IMR-90 (cell line): ENCODE results near the gene ZDHHC8. TPM values are rescaled to one million over a fixed set of nuclear protein-coding genes. Genes with fewer than 3 reads are reported as not detected.

ENCODE experiments used
- ATAC-seq: fragments of 200-7000 bp; cut with Tn5 transposase; 2 replicates; pipeline ENCODE4 v1.9.1; 2020; ENCODE audit warnings: low read depth, mild to moderate bottlenecking, moderate library complexity
- BruUV-seq: library from RNA; stranded (reverse); fragments of 400-500 nt; replicated peaks from 2 replicates; lab custom pipeline; 2021; lab: Mats Ljungman, UMichigan
- CTCF ChIA-PET: fragments of 300-600 bp; formaldehyde crosslinking; extraction: SDS; loops from one replicate; lab custom pipeline; 2021; ENCODE audit warnings: antibody characterized with exemption; lab: Yijun Ruan, JAX
- POLR2A ChIA-PET: fragments of 300-600 bp; sonication (Branson Sonifier 250); formaldehyde crosslinking; loops from one replicate; lab custom pipeline; 2022; ENCODE audit warnings: antibody characterized with exemption; ENCODE audit not compliant: unreplicated experiment; lab: Charles Lee
- DNase-seq: peaks from one replicate; pipeline ENCODE4 v3.0.0; 2013
- H2AFZ ChIP-seq: replicated peaks from 2 replicates; pipeline ENCODE3; 2013; ENCODE audit warnings: low read length, mild to moderate bottlenecking; ENCODE audit not compliant: poor library complexity
- H2AK5ac ChIP-seq: 2 replicates; pipeline ENCODE4 v1.6.1; 2013; ENCODE audit warnings: low read depth, low read length, inconsistent platforms
- H2AK9ac ChIP-seq: replicated peaks from 2 replicates; pipeline ENCODE3; 2013; ENCODE audit warnings: mild to moderate bottlenecking, low read depth, low read length, moderate library complexity; ENCODE audit not compliant: poor library complexity
- H2BK120ac ChIP-seq: 2 replicates; pipeline ENCODE4 v1.6.1; 2013; ENCODE audit warnings: low read depth, low read length, inconsistent platforms
- H2BK15ac ChIP-seq: 3 replicates; pipeline ENCODE4 v1.6.1; 2013; ENCODE audit warnings: low read depth, low read length, inconsistent platforms
- H2BK20ac ChIP-seq: 2 replicates; pipeline ENCODE4 v1.6.1; 2013; ENCODE audit warnings: low read depth, mild to moderate bottlenecking, inconsistent platforms, low read length, moderate library complexity
- H2BK5ac ChIP-seq: 2 replicates; pipeline ENCODE4 v1.6.1; 2013; ENCODE audit warnings: mild to moderate bottlenecking, low read depth, low read length, inconsistent platforms; ENCODE audit not compliant: poor library complexity, severe bottlenecking
- H3K14ac ChIP-seq: replicated peaks from 2 replicates; pipeline ENCODE4 v1.6.1; 2013; ENCODE audit warnings: low read depth, low read length, inconsistent platforms
- H3K18ac ChIP-seq: 2 replicates; pipeline ENCODE4 v1.6.1; 2013; ENCODE audit warnings: low read depth, low read length, control low read depth
- H3K23ac ChIP-seq: 2 replicates; pipeline ENCODE4 v1.6.1; 2013; ENCODE audit warnings: low read depth, low read length, inconsistent platforms
- H3K27ac ChIP-seq: 2 replicates; pipeline ENCODE4 v1.5.1; 2013; ENCODE audit warnings: mild to moderate bottlenecking, control low read depth, low read length; ENCODE audit not compliant: insufficient read depth
- H3K27me3 ChIP-seq: 2 replicates; pipeline ENCODE4 v1.6.1; 2013; ENCODE audit warnings: low read length; ENCODE audit not compliant: control insufficient read depth, insufficient read depth
- H3K36me3 ChIP-seq: 2 replicates; pipeline ENCODE4 v1.6.1; 2013; ENCODE audit warnings: low read length, mixed read lengths; ENCODE audit not compliant: control insufficient read depth, insufficient read depth
- H3K4ac ChIP-seq: 2 replicates; pipeline ENCODE4 v1.6.1; 2013; ENCODE audit warnings: low read depth, low read length, inconsistent platforms
- H3K4me1 ChIP-seq: 2 replicates; pipeline ENCODE4 v1.6.1; 2013; ENCODE audit warnings: low read length, mixed read lengths; ENCODE audit not compliant: control insufficient read depth, insufficient read depth
- H3K4me2 ChIP-seq: 2 replicates; pipeline ENCODE4 v1.6.1; 2013; ENCODE audit warnings: low read depth, mild to moderate bottlenecking, control low read depth, low read length, moderate library complexity
- H3K4me3 ChIP-seq: 2 replicates; pipeline ENCODE4 v1.5.1; 2013; ENCODE audit warnings: low read depth, mild to moderate bottlenecking, control low read depth, low read length, moderate library complexity; ENCODE audit not compliant: insufficient read depth
- H3K56ac ChIP-seq: 2 replicates; pipeline ENCODE4 v1.6.1; 2013; ENCODE audit warnings: low read length, inconsistent platforms; ENCODE audit not compliant: insufficient read depth; ENCODE audit errors: extremely low read depth
- H3K79me1 ChIP-seq, 2 experiments: 2 replicates each; pipeline ENCODE4 v1.6.1; 2013; ENCODE audit warnings: low read length in 2 of 2, inconsistent platforms in 1 of 2, low read depth in 1 of 2
- H3K9ac ChIP-seq: 2 replicates; pipeline ENCODE4 v1.6.1; 2013; ENCODE audit warnings: low read depth, low read length, control low read depth
- H3K9me1 ChIP-seq: 2 replicates; pipeline ENCODE4 v1.6.1; 2013; ENCODE audit warnings: low read length, inconsistent platforms; ENCODE audit not compliant: insufficient read depth
- H3K9me3 ChIP-seq: 2 replicates; pipeline ENCODE4 v1.6.1; 2013; ENCODE audit warnings: low read length; ENCODE audit not compliant: control insufficient read depth, insufficient read depth
- H4K20me1 ChIP-seq: 2 replicates; pipeline ENCODE4 v1.6.1; 2013; ENCODE audit warnings: low read length, inconsistent platforms; ENCODE audit not compliant: insufficient read depth
- H4K5ac ChIP-seq: 2 replicates; pipeline ENCODE4 v1.6.1; 2013; ENCODE audit warnings: mild to moderate bottlenecking, low read depth, low read length, control low read depth
- H4K8ac ChIP-seq, 2 experiments: 2 replicates each; pipeline ENCODE4 v1.6.1; 2013; ENCODE audit warnings: low read depth in 2 of 2, low read length in 2 of 2, control low read depth in 1 of 2, inconsistent platforms in 1 of 2
- H4K91ac ChIP-seq: 2 replicates; pipeline ENCODE4 v1.6.1; 2013; ENCODE audit warnings: low read depth, low read length, inconsistent platforms; ENCODE audit not compliant: insufficient read depth
- BHLHE40 ChIP-seq: fragments of 150-350 bp; IDR thresholded peaks from 2 replicates; pipeline ENCODE4 v1.6.1; 2016; ENCODE audit warnings: mild to moderate bottlenecking, low read depth, low read length
- CEBPB ChIP-seq: IDR thresholded peaks from 2 replicates; pipeline ENCODE4 v1.6.1; 2012; ENCODE audit warnings: low read depth, low read length, improper control_type of control experiment
- CHD1 ChIP-seq: IDR thresholded peaks from 2 replicates; pipeline ENCODE4 v1.6.1; 2012; ENCODE audit warnings: low read depth, low read length, improper control_type of control experiment
- FOS ChIP-seq: fragments of 150-350 bp; IDR thresholded peaks from 2 replicates; pipeline ENCODE4 v1.6.1; 2016; ENCODE audit warnings: low read depth, low read length
- MAFK ChIP-seq: IDR thresholded peaks from 2 replicates; pipeline ENCODE4 v1.6.1; 2012; ENCODE audit warnings: low read depth, low read length, improper control_type of control experiment
- MAZ ChIP-seq: IDR thresholded peaks from 2 replicates; pipeline ENCODE4 v1.6.1; 2012; ENCODE audit warnings: low read depth, mild to moderate bottlenecking, low read length, improper control_type of control experiment, moderate library complexity, borderline replicate concordance
- MXI1 ChIP-seq: IDR thresholded peaks from 2 replicates; pipeline ENCODE4 v1.6.1; 2012; ENCODE audit warnings: low read depth, mild to moderate bottlenecking, low read length, moderate library complexity, borderline replicate concordance
- NFE2L2 ChIP-seq: fragments of 150-350 bp; IDR thresholded peaks from 2 replicates; pipeline ENCODE4 v1.6.1; 2016; ENCODE audit warnings: low read depth, mild to moderate bottlenecking, low read length
- POLR2A ChIP-seq: IDR thresholded peaks from 2 replicates; pipeline ENCODE4 v1.6.1; 2012; ENCODE audit warnings: mild to moderate bottlenecking, low read depth, low read length
- RAD21 ChIP-seq: IDR thresholded peaks from 2 replicates; pipeline ENCODE4 v1.6.1; 2012; ENCODE audit warnings: low read length, improper control_type of control experiment
- RCOR1 ChIP-seq: IDR thresholded peaks from 2 replicates; pipeline ENCODE4 v1.6.1; 2012; ENCODE audit warnings: mild to moderate bottlenecking, low read length, improper control_type of control experiment; ENCODE audit not compliant: insufficient replicate concordance
- RFX5 ChIP-seq: IDR thresholded peaks from 2 replicates; pipeline ENCODE4 v1.8.0; 2012; ENCODE audit warnings: low read depth, mild to moderate bottlenecking, low read length, moderate library complexity
- SMC3 ChIP-seq: fragments of 150-350 bp; IDR thresholded peaks from 2 replicates; pipeline ENCODE4 v1.6.1; 2016; ENCODE audit warnings: low read depth, mild to moderate bottlenecking, antibody characterized with exemption, low read length, moderate library complexity
- WGBS, 2 experiments: methylation state at CpG; one replicate each; pipeline versions ENCODE4 v1.1.5 to v1.1.7; 2013; ENCODE audit warnings: missing lambda C conversion rate in 2 of 2; ENCODE audit not compliant: insufficient read length in 1 of 2; ENCODE audit errors: extremely low coverage in 2 of 2; 5-methylcytosine and 5-hydroxymethylcytosine counted together
- dilution Hi-C: fragments of 300-500 bp; cut with HindIII; formaldehyde crosslinking; loops from one replicate; pipeline ENCODE4 v1.14.3; 2018; ENCODE audit warnings: low sequenced_read_pairs; ENCODE audit not compliant: unreplicated experiment
- in situ Hi-C: fragments of 300-500 bp; cut with MboI; formaldehyde crosslinking; loops from 3 replicates; pipeline ENCODE4 v1.14.3; 2019; ENCODE audit warnings: low sequenced_read_pairs, inconsistent platforms, mixed read lengths
- intact Hi-C: fragments of 100-400 bp; cut with micrococcal nuclease; formaldehyde crosslinking; loops from 2 replicates; pipeline ENCODE4 v1.10.0; 2022
- polyA plus RNA-seq, 3 experiments: library from polyadenylated mRNA; depleted of rRNA; stranded (reverse); fragments of >200 nt; gene quantifications; 2 replicates each; pipeline ENCODE4 v1.2.3, GENCODE V29; 2012; ENCODE audit warnings: low replicate concordance in 1 of 3
- total RNA-seq: library from RNA; depleted of rRNA; stranded (reverse); fragments of >200 nt; gene quantifications from 2 replicates; pipeline ENCODE4 v1.2.3, GENCODE V29; 2012
- TF ChIP-seq, protein P1 (sequence below): conservative IDR thresholded peaks from 2 replicates; pipeline ENCODE4 v1.5.1; 2012; ENCODE audit warnings: mild to moderate bottlenecking, low read depth, low read length, improper control_type of control experiment
- TF ChIP-seq, protein P2 (sequence below): fragments of 150-350 bp; IDR thresholded peaks from 2 replicates; pipeline ENCODE4 v1.6.1; 2017; ENCODE audit warnings: mild to moderate bottlenecking, antibody characterized with exemption, low read length, low read depth
- TF ChIP-seq, protein P3 (sequence below): fragments of 150-350 bp; IDR thresholded peaks from 2 replicates; pipeline ENCODE4 v1.6.1; 2016; ENCODE audit warnings: low read depth, mild to moderate bottlenecking, low read length, moderate library complexity, borderline replicate concordance

ZDHHC8 gene
- total and polyA plus RNA-seq, 2 of the 4 experiments (the other 2 are of a cell fraction) = 2.5 to 72.6 TPM

DNA sequence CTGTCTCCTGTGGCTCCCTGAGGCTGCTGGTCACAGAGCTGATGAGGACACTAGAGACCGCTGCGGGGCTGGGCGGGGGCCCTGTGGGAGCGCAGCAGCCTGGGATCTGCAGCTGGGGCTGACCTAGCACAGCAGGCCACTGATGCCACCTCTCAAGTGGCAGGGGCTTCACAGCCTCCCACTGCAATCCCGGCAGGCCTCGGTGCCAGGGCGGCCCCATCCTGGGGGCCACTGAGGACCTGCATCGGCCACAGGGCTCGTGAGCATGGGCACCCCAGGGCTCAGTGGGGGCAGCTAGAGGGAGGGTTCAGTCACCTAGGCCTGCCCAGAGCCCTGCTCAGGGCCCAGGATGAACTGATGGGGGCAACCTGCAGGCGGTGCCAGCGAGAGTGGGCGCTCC, 33.8 kb downstream of the ZDHHC8 start:
- H3K23ac ChIP-seq = no peak overlapping the region
- no peak for ATAC-seq
- H3K56ac ChIP-seq = no peak overlapping the region
- ChIA-PET CTCF (no interaction called here), POLR2A (no interaction called here)
- H2AK9ac ChIP-seq = no peak overlapping the region
- H2BK15ac ChIP-seq = no peak overlapping the region
- dilution Hi-C loops (no loop called here), in situ Hi-C loops (no loop called here), intact Hi-C loops (no loop called here)
- H3K9me1 ChIP-seq = no peaks in the 10 kb centered on the region
- H3K4me2 ChIP-seq = no peak overlapping the region
- H2AK5ac ChIP-seq = no peak overlapping the region
- H3K4ac ChIP-seq = no peak overlapping the region
- H2BK20ac ChIP-seq = no peak overlapping the region
- no peak overlapping the region for H3K9ac ChIP-seq
- peaks cover 20% of the 10 kb centered on the region for H3K27me3 ChIP-seq
- H2BK120ac ChIP-seq = no peak overlapping the region
- TF ChIP-seq NFE2L2 (no peak), BHLHE40 (no peak), CHD1 (no peak), SMC3 (no peak), MAFK (no peak), CEBPB (no peak), POLR2A (no peak), RCOR1 (no peak), MAZ (no peak), FOS (no peak), MXI1 (no peak), RFX5 (no peak), RAD21 (no peak)
- TF ChIP-seq, protein P1, sequence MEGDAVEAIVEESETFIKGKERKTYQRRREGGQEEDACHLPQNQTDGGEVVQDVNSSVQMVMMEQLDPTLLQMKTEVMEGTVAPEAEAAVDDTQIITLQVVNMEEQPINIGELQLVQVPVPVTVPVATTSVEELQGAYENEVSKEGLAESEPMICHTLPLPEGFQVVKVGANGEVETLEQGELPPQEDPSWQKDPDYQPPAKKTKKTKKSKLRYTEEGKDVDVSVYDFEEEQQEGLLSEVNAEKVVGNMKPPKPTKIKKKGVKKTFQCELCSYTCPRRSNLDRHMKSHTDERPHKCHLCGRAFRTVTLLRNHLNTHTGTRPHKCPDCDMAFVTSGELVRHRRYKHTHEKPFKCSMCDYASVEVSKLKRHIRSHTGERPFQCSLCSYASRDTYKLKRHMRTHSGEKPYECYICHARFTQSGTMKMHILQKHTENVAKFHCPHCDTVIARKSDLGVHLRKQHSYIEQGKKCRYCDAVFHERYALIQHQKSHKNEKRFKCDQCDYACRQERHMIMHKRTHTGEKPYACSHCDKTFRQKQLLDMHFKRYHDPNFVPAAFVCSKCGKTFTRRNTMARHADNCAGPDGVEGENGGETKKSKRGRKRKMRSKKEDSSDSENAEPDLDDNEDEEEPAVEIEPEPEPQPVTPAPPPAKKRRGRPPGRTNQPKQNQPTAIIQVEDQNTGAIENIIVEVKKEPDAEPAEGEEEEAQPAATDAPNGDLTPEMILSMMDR = no peak
- TF ChIP-seq, protein P2, sequence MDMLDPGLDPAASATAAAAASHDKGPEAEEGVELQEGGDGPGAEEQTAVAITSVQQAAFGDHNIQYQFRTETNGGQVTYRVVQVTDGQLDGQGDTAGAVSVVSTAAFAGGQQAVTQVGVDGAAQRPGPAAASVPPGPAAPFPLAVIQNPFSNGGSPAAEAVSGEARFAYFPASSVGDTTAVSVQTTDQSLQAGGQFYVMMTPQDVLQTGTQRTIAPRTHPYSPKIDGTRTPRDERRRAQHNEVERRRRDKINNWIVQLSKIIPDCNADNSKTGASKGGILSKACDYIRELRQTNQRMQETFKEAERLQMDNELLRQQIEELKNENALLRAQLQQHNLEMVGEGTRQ = no peak
- TF ChIP-seq, protein P3, sequence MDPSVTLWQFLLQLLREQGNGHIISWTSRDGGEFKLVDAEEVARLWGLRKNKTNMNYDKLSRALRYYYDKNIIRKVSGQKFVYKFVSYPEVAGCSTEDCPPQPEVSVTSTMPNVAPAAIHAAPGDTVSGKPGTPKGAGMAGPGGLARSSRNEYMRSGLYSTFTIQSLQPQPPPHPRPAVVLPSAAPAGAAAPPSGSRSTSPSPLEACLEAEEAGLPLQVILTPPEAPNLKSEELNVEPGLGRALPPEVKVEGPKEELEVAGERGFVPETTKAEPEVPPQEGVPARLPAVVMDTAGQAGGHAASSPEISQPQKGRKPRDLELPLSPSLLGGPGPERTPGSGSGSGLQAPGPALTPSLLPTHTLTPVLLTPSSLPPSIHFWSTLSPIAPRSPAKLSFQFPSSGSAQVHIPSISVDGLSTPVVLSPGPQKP = no peak
- H3K36me3 ChIP-seq = no peaks in the 10 kb centered on the region
- no peak for DNase-seq
- H2BK5ac ChIP-seq = no peak overlapping the region
- no peak overlapping the region for H4K8ac ChIP-seq
- no CpG with 5 or more reads among the region's 12 CpGs for WGBS, 2 experiments
- H4K20me1 ChIP-seq = no peaks in the 10 kb centered on the region
- BruUV-seq = no TSS peak
- H3K18ac ChIP-seq = no peak overlapping the region
- H3K4me1 ChIP-seq = no peaks in the 10 kb centered on the region
- no peak overlapping the region for H3K4me3 ChIP-seq
- H2AFZ ChIP-seq = no peak overlapping the region
- H3K27ac ChIP-seq = no peak overlapping the region
- no peaks in the 10 kb centered on the region for H3K79me1 ChIP-seq
- H3K14ac ChIP-seq = no peak overlapping the region
- no peaks in the 10 kb centered on the region for H3K9me3 ChIP-seq
- no peak overlapping the region for H4K91ac ChIP-seq
- H4K5ac ChIP-seq = no peak overlapping the region
